Ovary (tissue), 3 donors: ENCODE results near the gene CMTM2.

ENCODE experiments used
- CTCF ChIP-seq, 3 donors: fragments of 450-650 bp in 2 of 3; fragments of 200-600 bp in 1 of 3; IDR thresholded peaks; one replicate each; pipeline versions ENCODE4 v1.5.1 to v1.8.0; 2016 to 2022; ENCODE audit warnings: antibody characterized with exemption in 3 of 3, mild to moderate bottlenecking in 1 of 3
- EP300 ChIP-seq: sonication (generic); formaldehyde crosslinking; IDR thresholded peaks from one replicate; pipeline ENCODE4 v1.6.1; 2017; ENCODE audit warnings: antibody characterized with exemption
- donor health status: DM: no; HTN: no; CAD: no.

- TF ChIP-seq EP300 (no peak), CTCF (IDR thresholded peaks at IDR 0.05) (no peak)
These were observed 30.4 kb upstream of the CMTM2 start for GRCh38 chr16:66548868-66549267.
